Fibroblast of villous mesenchyme (primary cell): ENCODE data around the gene KMT5C. TPM values are rescaled to one million over a fixed set of nuclear protein-coding genes. Genes with fewer than 3 reads are reported as not detected.

ENCODE experiments used
- DNase-seq: peaks from one replicate; pipeline ENCODE4 v3.0.0-alpha.2; 2010; ENCODE audit warnings: low read depth
- H3K4me3 ChIP-seq: 2 replicates; pipeline ENCODE4 v1.5.1; 2011; ENCODE audit warnings: low read depth, mild to moderate bottlenecking, low read length
- CTCF ChIP-seq: IDR thresholded peaks from 2 replicates; pipeline ENCODE4 v1.5.1; 2012; ENCODE audit warnings: low read depth, mild to moderate bottlenecking, low read length; ENCODE audit not compliant: insufficient read depth
- total RNA-seq: library from RNA; depleted of rRNA; stranded (reverse); fragments of >200 nt; gene quantifications from 2 replicates; pipeline ENCODE4 v1.2.3, GENCODE V29; 2012

Gene KMT5C
- total RNA-seq, 1 donor: 6.9 TPM

GRCh38 chr19:55368701-55369563, 29.3 kb downstream of the KMT5C start:
- peak; percentile 39 for DNase-seq
- peak overlapping the region; percentile 54 for H3K4me3 ChIP-seq
- TF ChIP-seq CTCF: no peak

- TF ChIP-seq CTCF: no peak
- DNase-seq: peak; percentile 70
- H3K4me3 ChIP-seq: peak overlapping the region; percentile 71
Measured at GRCh38 chr19:55369653-55370304, 30.1 kb downstream of the KMT5C start.

DNA sequence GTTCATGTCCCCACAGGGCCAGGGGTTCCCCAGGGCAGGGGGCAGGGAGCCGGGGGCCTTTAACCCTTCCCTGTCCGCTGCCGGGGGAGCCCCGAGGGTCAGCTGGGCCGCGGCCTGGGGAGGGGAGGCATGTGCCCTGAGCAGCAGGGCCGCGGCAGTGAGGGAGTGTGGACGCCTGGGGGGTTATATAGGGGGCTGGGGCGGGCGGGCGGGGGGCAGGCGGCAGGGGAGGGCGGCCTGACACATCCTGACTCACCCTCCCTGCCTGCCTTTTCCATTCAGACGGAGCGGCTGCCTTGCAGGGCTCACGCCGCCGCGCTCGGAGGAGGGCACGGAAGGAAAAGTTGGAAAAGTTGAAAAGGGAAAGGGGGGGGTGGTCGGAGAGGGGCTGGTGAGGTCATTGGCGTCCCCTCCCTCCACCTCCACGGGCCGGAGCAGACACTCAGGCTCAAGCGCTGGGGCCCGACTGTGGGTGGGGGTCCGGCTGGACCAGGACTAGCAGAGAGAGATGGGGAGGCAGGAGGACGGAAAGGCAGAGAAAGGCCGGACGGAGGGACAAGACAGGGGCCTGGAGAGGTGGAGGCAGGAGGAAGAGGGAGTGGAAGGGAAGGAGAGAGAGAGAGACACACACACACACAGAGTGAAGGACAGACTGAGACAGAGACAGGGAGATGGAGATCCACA, 30.8 kb downstream of the KMT5C start, which contains the start of gene IL11:
Gene IL11 (minus strand): TSS at position 159 of the 684 bp plus-strand sequence. CDS start 153 bp downstream, at position 6.
- no peak for TF ChIP-seq CTCF
- DNase-seq: peak; percentile 29
- peak within 1 kb of the TSS; percentile 71 for H3K4me3 ChIP-seq

- peak; percentile 43 for DNase-seq
- no peak overlapping the region for H3K4me3 ChIP-seq
- no peak for TF ChIP-seq CTCF
Measured at GRCh38 chr19:55372316-55373081, 32.8 kb downstream of the KMT5C start.

GRCh38 chr19:55373306-55373992, 33.8 kb downstream of the KMT5C start:
- no peak overlapping the region for H3K4me3 ChIP-seq
- no peak for DNase-seq
- TF ChIP-seq CTCF: no peak
